CD4-positive, alpha-beta T cell treated with Interleukin-6 for 4 hours (primary cell): ENCODE results near the gene OBP2A.
"Not testable (repeated sequence)": the region's sequence is repeated elsewhere in the genome, so short reads cannot be mapped to it uniquely, and the experiment has no call there.

Experiments used
- DNase-seq: peaks from one replicate; pipeline ENCODE4 v3.0.0-alpha.2; 2020; ENCODE audit warnings: mixed read lengths

The OBP2A gene, protein sequence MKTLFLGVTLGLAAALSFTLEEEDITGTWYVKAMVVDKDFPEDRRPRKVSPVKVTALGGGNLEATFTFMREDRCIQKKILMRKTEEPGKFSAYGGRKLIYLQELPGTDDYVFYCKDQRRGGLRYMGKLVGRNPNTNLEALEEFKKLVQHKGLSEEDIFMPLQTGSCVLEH

DNA sequence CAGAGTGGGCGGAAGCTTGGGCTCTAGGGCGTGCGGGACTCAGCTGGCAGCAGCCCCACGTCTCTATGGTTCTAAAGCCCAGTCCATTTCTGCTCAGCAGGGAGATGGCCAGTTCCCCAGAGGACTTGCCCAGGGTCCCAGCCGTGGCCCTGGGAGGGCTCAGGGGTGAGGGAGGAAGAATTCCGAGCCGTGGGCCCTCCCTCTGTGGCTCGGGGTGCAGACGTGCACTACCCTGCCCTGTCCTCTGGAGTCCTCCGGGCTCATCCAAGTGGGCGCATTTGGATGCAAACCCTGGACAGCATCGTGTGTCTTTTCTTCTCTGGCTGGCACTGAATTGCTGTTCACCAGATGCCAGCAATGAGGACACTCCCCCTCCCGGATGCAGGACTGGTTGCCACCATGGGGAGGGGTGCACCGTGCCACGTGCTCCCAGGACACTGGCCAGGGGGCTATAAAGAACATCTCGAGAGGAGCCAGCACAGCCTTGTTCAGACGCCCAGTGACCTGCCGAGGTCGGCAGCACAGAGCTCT is at the start of gene OBP2A:
Gene OBP2A, plus strand, starts transcription at position 481 of the 531 bp plus-strand sequence. CDS start 55 bp downstream, outside the sequence.
- not testable (repeated sequence) for DNase-seq

DNA sequence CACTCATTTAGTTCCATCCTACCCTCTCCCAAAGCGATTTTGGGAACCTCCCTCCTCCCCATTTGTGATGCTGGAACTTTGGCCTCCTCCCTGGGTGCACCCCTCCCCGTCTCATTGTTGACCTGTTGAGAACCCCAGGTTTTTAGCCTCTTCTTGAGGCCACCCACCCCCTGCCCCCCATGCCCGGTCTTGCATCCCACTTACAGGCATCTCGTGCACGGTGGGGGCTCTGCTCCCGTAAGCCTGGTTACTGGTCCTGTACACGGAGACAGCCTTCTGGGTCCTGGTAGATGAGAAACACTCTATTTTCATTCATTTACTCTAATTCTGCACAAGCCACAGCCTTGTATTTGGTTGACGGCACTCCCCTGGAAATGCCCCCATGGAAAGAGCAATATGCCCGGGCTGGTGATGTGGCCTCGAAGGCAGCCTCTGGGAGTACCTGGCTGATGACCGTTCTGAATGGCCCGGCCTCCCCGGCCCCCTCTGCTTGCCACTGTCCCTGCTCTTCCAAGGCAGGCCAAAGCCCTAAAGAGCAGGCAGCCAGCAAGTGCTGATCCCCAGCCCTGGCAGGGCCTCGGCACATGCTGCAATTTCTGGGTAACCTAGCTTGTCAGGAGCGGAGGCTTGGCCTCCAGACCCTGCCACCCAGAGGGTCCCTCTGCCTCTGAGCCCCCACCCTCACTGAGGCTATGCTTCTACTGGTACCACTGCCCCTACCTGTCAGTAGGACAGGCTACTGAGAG is 47.4 kb upstream of the OBP2A start:
- DNase-seq = no peak

DNA sequence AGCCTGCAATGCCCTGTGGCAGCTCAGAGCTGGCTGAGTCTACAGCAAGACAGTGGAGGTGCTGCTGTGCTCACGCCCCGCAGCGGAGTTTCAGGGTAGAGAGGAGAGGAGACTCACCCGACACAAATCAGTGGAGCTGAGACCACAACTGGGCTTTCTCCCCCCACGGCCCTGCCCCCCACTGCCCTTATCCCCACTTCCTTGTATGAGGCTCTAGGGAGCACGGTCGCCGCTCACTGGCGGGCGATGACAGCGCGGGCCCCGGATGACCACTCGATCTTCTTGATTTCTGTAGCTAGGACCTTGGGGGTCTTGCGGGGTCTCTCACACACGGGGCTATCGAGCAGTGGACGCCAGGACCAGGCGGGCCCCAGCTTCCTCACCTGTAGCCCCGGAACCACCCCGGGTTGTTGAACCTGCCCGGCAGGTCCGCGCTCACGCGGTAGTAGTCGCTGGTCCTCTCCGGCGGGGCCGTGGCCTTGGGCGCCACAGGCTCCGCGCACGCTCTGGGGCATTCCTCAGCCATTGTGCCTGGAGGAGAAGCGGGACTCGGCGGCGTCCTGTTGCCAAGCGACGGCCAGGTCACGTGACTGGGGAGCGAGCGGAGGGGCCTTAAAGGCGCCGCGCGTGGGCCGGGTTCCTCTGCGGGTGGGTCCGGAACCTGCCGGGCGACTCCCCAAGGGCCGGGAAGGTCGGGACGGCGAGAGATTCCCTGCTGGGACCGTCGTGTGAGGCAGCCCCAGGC is 46.4 kb upstream of the OBP2A start:
- DNase-seq = peak; percentile 94

DNA sequence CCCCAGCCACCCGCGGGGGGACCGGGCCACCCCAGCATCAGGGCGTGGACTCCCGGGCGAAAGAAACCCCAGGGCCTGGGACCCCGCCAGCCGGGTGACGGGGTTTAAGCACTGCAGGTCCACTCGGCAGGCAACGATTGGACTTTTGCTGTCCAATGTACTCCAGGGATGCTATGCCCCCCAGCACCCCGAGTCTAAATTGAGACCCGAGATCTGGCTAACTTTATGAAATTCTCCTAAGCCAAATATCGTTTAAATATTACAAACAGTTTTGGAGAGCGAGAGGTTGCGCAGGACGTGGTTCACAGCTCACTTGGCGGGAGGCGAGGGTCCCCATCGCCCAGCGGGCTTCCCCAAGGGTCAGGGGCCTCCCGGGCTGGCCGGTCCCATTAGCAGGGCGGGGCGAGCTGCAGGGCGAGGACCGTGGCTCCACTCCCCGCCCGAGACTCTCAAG is 45.8 kb upstream of the OBP2A start:
- no peak for DNase-seq

DNA sequence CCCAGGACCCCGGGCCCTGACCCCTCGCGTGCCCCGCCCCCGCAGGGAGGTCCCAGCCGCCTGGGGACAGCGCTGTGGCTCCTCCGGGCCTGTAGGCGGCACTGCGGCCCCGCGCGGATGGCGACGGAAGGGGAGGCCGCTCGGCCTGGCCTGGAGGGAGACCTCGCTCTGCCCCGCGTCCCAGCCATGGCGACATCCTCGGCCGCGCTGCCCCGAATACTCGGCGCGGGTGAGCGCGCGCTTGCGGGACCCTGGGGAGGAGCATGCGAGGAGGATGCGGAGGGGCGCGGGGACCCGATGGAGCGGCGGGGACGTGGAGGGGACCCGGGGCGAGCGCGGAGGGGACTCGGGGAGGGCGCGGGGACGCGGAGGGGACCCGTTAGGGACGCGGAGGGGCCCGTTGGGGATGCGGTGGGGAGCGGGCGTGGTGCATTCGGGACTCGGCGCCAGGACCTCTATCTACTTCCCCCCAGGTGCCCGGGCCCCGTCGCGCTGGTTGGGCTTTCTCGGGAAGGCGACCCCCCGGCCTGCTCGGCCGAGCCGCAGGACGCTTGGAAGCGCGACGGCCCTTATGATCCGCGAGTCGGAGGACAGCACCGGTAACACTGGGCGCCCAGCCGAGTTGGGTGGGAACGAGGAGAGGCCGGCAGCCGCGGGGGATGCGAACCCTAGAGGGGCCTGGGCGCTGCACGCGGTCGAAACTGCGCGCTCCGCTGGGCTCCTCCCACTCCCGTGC is 45.2 kb upstream of the OBP2A start, which contains the start of gene MRPS2:
Gene MRPS2, plus strand, starts transcription at position 158 of the 736 bp plus-strand sequence. Its CDS starts 29 bp downstream, at position 187.
- peak; percentile 85 for DNase-seq

DNA sequence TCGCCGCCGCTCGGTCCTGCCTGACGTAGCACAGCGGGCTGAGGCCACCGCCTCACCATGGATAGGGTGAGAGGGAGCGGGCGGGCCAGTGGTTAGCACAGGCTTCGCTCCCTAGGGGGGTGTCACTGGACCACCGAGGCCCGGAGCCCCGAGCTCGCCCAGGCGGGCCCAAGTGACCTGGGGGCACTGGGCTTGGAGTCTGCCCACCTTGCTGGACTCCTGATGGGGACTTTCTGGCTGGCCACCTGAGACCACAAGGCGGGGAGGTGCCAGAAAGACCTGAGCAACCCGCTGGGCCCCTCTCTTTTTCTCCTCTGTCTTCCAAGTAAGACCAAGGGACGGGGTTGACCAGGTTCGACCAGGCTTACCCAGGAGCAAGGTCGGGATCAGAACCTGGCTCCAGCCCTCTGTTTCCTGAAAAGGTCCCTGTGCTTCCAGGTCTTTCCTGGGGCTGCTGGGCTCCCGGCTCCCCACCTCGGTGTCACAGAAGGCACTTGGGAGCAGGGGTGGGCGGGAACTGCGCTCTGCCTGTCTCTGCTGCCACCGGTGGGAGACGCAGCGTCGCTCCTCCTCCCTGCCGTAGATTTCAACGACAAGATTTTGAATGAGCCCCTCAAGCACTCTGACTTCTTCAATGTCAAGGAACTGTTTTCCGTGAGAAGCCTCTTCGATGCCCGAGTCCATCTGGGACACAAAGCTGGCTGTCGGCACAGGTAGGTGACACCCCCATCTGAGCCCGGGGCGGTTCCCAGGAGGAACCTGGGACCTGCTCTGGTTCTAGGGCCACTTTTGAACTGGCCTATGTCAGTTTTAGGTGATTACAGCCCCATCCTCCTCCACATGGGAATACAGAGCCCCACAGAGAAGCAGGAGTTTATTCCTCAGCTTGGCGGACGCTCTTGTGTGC is 44.4 kb upstream of the OBP2A start:
- no peak for DNase-seq

DNA sequence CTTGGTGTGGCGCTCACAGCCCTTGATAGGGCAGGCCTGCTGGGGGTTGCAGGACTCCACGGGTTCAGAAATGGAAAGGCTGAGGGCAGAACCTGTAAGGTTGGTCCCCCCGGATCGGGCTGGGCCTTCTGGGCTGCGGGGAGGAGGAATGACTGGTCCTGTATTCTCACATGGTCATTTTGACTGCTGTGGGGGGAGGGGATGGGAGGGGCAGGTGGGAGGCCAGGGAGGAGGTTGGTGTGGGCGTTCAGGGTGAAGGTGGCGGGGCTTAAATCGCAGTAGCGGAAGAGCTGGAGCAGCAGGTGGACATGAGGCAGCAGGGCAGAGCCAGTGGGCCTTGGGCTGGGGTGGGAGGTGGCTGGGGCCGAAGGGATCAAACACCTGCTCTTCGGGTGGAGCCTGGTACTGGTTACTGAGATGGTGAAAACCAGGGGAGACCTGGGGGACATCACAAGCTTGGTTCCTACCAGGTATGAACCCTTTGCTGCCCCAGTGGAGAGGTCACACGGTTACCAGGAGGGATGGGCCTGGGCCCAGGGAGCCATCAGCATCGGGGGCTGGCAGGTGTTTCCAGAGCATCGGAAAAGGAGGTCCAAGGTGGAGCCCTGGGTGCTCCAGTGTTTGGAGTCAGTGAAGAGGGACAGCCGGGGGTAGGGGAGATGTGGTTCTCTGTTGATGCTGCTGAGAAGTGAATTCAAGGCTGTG is 43.6 kb upstream of the OBP2A start:
- no peak for DNase-seq

DNA sequence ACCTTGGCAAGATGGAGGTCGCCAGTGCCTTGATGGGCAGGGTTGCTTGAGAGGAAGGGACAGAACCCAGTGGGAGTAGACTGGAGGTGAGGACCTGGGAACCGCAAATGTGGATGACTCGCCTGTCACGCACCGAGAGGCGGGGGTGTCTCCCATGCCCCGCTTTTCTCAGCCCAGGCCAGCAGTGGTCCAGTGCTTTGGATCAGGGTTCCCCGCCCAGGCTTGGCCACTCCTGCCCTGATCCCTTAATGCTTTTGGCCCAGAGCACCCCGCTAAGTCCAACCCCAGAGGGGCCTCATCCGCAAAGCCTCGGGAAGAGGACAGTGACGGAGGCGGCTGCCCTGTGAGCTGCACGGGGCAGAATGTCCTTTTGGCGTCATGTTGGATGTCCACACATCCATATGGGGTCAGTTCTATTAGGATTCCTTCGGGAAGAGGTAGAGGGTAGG is 43.0 kb upstream of the OBP2A start:
- no peak for DNase-seq

DNA sequence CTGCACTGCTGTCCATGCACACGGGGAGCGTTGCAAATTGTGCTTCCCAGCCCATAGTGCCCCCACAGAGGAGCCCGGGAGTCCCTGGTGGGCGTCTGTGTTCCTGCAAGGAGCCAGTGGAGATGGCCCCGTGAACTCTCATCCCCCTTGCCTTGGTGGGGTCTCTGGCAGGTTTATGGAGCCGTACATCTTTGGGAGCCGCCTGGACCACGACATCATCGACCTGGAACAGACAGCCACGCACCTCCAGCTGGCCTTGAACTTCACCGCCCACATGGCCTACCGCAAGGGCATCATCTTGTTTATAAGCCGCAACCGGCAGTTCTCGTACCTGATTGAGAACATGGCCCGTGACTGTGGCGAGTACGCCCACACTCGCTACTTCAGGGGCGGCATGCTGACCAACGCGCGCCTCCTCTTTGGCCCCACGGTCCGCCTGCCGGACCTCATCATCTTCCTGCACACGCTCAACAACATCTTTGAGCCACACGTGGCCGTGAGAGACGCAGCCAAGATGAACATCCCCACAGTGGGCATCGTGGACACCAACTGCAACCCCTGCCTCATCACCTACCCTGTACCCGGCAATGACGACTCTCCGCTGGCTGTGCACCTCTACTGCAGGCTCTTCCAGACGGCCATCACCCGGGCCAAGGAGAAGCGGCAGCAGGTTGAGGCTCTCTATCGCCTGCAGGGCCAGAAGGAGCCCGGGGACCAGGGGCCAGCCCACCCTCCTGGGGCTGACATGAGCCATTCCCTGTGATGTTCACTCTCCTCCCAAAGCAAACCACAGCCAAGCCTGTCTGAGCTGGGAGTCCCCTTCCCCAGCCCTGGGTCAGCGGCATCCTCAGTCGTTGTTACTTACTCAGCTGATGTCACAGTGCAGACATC is 42.3 kb upstream of the OBP2A start:
- DNase-seq = no peak

DNA sequence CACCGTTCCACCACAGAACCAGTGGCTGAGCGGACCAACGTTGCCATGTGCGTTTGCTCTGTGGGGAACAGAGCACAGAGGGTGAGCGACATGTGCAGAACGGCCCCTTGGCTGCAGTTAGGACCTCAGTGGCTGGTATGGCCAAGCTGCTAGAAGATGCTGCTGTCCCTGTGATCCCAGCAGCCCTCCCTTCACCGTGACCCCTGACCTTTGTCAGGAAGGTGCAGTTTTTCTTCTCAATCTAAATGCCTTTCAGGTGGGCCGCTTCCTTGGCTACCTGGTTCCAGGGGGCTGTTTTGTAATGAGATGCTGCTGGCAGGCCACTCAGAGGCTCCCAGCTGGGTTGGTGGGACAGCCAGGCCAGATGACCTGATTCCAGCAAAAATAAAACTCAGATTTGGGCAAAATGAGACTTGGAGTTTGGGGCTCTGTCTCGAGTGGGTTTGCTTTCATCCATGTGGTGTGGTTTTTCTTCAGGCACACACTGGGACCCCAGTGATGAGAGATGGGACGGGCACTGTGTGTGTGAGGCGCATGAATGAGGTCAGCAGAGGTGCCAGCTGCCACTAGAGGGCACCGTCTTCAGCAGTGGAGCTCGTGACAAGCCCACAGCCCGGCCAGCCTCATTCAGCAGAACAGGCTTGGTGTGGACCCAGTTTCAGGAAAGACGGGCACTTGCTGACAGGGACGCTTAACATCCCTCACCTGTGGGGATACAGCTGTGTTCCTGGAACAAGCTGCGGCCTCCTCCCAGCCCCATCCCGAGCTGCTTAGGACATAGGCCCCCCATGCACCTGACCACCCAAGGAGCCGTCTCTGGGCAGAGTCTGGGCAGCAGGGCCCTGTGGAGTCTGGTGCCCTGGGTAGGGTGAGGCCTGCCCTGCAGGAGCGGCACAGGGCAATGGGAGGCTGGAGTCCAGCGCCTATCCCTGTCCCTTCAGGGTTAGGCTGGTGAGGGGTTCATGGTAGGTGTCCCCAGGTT is 41.4 kb upstream of the OBP2A start:
- DNase-seq = peak; percentile 67

DNA sequence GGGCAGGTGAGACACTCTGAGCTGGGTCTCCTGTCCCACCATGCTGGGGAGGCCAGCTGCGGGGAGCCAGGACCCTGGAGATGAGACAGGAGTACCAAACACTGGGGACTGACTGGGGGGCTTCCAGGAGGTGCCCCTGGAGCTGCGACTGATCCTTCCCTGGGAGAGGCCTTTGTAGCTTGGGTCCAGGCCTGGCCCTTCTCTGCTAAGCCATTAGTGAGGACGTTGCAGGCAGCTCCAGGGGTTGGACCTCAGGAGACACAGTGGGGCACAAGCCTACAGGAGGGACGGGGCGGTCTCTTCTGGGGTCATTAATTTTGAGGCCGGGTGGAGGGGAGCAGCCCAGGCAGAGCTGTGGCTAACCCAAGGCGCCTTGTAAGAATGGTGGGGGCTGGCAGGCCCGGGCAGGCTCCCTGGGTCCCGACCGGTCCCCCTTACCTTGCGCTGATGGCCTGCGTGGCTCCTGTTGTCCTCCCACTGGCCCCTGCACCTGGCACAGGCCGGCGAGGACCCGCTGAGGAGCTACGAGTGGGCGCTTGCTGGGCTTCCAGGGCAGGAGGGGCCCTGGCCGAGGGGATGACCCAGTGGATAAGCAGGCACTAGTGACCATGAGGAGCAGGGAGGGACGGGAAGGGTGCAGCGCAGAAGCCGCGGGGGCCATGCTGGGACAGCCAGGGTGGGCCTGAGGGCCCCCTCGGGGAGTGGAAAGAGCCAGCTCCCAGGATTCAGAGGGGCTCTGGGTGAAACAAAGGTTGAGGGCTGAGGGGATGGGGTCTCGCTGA is 40.3 kb upstream of the OBP2A start:
- no peak for DNase-seq

DNA sequence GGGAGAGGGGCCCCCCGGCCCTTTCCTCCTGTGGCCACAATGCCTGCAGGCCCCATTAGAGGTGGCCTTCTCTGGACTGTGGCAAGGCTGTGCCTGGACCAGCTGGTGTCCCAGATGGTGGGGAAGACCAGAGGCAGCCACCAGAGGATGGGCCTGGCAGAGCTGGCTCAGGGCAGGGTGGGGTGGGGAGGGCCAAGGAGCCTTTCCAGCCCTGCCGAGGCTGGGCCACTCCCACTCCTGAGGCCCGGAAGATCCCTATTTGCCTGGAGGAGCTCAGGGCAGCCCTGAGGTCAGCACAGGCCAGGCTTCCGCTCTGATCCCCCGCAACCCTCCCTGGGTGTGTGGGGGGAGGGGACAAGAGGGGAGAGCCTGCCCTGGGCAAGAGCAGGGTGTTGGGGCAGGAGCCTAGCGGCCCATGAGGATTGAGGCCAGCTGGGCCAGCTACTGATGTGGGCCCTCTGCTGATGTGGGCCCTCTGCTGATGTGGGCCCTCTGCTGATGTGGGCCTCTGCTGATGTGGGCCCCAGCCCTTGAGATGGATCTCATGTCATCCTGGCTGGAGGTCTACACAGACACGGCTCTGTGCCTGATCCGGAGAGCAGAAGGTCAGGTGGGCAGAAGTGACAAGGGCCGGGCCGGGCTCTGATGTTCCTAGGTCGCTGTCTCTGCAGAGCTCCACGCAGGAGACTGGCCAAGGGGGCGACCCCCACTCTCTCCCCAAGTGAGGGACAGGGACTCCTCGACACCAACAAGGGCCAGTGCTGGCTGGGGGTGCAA is 39.4 kb upstream of the OBP2A start:
- no peak for DNase-seq

DNA sequence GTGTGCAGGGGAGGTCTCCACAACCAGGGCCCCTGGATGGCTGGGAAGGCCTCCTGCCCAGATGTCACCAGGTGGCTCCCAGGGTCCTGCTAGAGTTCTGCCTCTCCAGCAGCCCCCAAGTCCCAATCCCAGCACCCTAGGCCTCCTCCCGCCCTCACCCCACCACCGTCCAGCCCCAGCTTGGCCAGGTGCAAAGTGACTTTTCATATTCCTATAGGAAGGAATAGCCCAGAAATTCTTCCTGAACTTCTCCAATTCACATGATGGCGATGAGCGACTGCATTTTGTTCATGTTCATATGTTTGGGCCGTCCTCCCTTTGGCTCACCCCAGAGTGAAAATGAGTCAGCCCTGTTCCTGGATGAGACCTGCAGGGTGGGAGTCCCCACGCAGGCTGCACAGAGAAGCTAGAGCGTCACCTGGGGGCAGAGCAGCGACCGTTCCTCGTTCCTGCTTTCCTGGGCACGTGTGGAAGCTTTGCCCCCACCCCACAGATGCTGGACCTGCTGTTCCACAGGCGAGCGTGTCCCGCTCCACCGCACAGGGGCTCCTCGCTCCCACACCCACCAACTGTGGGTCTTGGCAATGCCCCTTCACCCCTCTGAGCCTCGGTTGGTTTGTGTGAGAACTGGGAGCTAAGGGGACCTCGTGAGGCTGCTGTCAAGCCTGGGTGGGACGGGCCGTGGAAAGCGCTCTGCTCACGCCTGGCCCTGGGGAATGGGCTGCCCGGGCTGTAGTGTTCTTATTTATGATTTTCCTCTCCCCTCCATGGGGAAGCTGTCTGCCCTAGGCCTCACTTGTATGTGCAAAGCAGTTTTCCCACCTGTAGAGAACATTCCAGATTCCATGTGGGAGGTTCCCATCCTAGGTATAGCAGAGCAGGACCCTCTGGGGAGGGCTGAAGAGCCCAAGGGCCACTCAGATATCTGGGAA is 38.6 kb upstream of the OBP2A start:
- DNase-seq = no peak

DNA sequence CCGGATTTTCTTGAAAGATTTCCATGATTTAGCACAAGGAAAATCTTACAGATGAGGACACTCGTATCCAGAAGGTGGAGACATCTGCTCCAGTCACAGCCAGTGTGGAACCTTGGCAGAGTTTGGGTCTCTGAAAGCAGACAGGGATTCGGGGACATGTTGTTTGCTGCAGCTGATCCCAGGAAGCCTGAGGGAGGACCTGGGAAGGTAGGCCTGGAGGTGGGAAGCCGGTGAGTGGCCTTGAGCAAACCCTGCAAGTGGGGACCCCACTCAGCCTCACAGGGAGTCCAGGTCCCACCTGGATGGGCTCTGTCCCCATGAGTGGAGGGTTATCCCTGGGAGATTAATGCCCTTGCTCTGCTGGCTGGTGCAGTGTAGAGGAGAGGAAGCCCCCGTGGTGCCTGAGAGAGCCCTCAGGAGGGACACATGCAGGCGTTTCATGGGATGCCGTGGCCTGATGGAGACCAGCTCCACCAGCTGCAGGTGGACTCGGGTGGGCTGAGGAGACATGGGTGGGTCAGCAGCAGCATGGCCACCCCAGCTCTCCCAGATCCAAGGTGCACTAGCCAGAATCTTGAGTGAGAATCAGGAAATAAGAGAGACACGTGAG is 37.6 kb upstream of the OBP2A start:
- DNase-seq = no peak

DNA sequence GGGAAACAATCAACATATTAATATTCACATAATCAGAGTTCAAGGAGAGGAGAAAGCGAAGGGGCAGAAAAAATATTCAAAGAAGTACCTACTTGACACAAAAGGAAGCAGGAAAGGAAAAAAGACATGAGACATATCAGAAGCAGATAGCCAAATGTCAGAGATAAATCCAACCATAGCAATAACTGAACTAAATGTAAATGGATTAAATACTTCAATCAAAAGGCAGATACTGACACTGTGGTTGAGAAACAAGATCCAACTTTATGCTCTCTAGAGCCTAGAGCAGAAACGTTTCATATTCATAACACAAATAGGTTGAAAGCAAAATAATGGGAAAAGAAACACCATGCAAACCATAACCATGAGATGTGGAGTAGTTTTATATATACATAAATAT is 36.5 kb upstream of the OBP2A start:
- DNase-seq = no peak
